ENCODE data around the gene SGO1.

SGO1 gene

GRCh38 chr3:20141316-20141715 is 44.7 kb downstream of the SGO1 start:
- no peak overlapping the region for H3K4me3 ChIP-seq (ENCODE audit: low read depth, low read length)
- no peaks in the 10 kb centered on the region for H3K36me3 ChIP-seq (ENCODE audit: control insufficient read depth, insufficient read depth, low read length)
- TF ChIP-seq CTCF (IDR thresholded peaks at IDR 0.05), result no peak
- no peaks in the 10 kb centered on the region for H3K9me3 ChIP-seq (ENCODE audit: control insufficient read depth, low read length)
- H3K4me2 ChIP-seq (ENCODE audit: low read length), result no peak overlapping the region
- H3K79me2 ChIP-seq, result no peaks in the 10 kb centered on the region
- H3K4me1 ChIP-seq, result no peaks in the 10 kb centered on the region
- H3K27me3 ChIP-seq (ENCODE audit: control insufficient read depth, insufficient read depth, low read length), result no peaks in the 10 kb centered on the region
- H2AFZ ChIP-seq, result no peak overlapping the region
- no peak overlapping the region for H3K9ac ChIP-seq
- no peak overlapping the region for H3K27ac ChIP-seq

- Histone ChIP-seq H3K36me3 (ENCODE audit: control insufficient read depth, insufficient read depth, low read length) (no peaks in the 10 kb centered on the region), H3K27ac (no peak overlapping the region), H2AFZ (no peak overlapping the region), H3K9ac (no peak overlapping the region), H3K9me3 (ENCODE audit: control insufficient read depth, low read length) (no peaks in the 10 kb centered on the region), H3K79me2 (no peaks in the 10 kb centered on the region), H3K4me1 (no peaks in the 10 kb centered on the region), H3K4me2 (ENCODE audit: low read length) (no peak overlapping the region), H3K27me3 (ENCODE audit: control insufficient read depth, insufficient read depth, low read length) (no peaks in the 10 kb centered on the region), H3K4me3 (ENCODE audit: low read depth, low read length) (no peak overlapping the region)
- no peak for TF ChIP-seq CTCF (IDR thresholded peaks at IDR 0.05)
Observed at GRCh38 chr3:20140881-20141280, 45.1 kb downstream of the SGO1 start.

GRCh38 chr3:20137647-20138046 is 48.4 kb downstream of the SGO1 start:
- Histone ChIP-seq H3K27ac (no peak overlapping the region), H3K79me2 (no peaks in the 10 kb centered on the region), H3K36me3 (ENCODE audit: control insufficient read depth, insufficient read depth, low read length) (no peaks in the 10 kb centered on the region), H3K27me3 (ENCODE audit: control insufficient read depth, insufficient read depth, low read length) (no peaks in the 10 kb centered on the region), H3K4me2 (ENCODE audit: low read length) (no peak overlapping the region), H3K9me3 (ENCODE audit: control insufficient read depth, low read length) (no peaks in the 10 kb centered on the region), H2AFZ (no peak overlapping the region), H3K4me3 (ENCODE audit: low read depth, low read length) (no peak overlapping the region), H3K4me1 (no peaks in the 10 kb centered on the region), H3K9ac (no peak overlapping the region)
- TF ChIP-seq CTCF (IDR thresholded peaks at IDR 0.05), result no peak

GRCh38 chr3:20136231-20136630 is 49.8 kb downstream of the SGO1 start:
- Histone ChIP-seq H3K4me1 (no peaks in the 10 kb centered on the region), H3K27me3 (ENCODE audit: control insufficient read depth, insufficient read depth, low read length) (no peaks in the 10 kb centered on the region), H3K36me3 (ENCODE audit: control insufficient read depth, insufficient read depth, low read length) (no peaks in the 10 kb centered on the region), H3K4me2 (ENCODE audit: low read length) (no peak overlapping the region), H3K9ac (no peak overlapping the region), H2AFZ (no peak overlapping the region), H3K79me2 (no peaks in the 10 kb centered on the region), H3K27ac (no peak overlapping the region), H3K4me3 (ENCODE audit: low read depth, low read length) (no peak overlapping the region), H3K9me3 (ENCODE audit: control insufficient read depth, low read length) (no peaks in the 10 kb centered on the region)
- no peak for TF ChIP-seq CTCF (IDR thresholded peaks at IDR 0.05)

- no peak overlapping the region for H3K27ac ChIP-seq
- no peaks in the 10 kb centered on the region for H3K79me2 ChIP-seq
- H3K4me1 ChIP-seq, result no peaks in the 10 kb centered on the region
- H2AFZ ChIP-seq, result no peak overlapping the region
- no peak overlapping the region for H3K4me3 ChIP-seq (ENCODE audit: low read depth, low read length)
- no peak for TF ChIP-seq CTCF (IDR thresholded peaks at IDR 0.05)
- H3K4me2 ChIP-seq (ENCODE audit: low read length), result no peak overlapping the region
- no peaks in the 10 kb centered on the region for H3K27me3 ChIP-seq (ENCODE audit: control insufficient read depth, insufficient read depth, low read length)
- no peaks in the 10 kb centered on the region for H3K9me3 ChIP-seq (ENCODE audit: control insufficient read depth, low read length)
- no peaks in the 10 kb centered on the region for H3K36me3 ChIP-seq (ENCODE audit: control insufficient read depth, insufficient read depth, low read length)
- no peak overlapping the region for H3K9ac ChIP-seq
Observed at GRCh38 chr3:20130106-20130505, 55.9 kb downstream of the SGO1 start.
